Heart left ventricle (tissue), 13 donors: ENCODE measurements around the gene LAMB1.

Source experiments
- CTCF ChIP-seq, 12 donors: fragments of 200-600 bp; sonication (generic) in 4 of 12; IDR thresholded peaks; one replicate each; pipeline versions ENCODE4 v1.5.0 to v1.8.0; 2018 to 2022; ENCODE audit warnings: antibody characterized with exemption in 12 of 12, mild to moderate bottlenecking in 5 of 12
- POLR2A ChIP-seq, 2 donors: fragments of 450-650 bp; IDR thresholded peaks; one replicate each; pipeline ENCODE4 v1.6.1; 2017; ENCODE audit warnings: antibody characterized with exemption in 2 of 2, mild to moderate bottlenecking in 2 of 2, moderate library complexity in 2 of 2
- donor health status: ischemic (EF 13 %, LVEDD 7.1; RV severe dilation, severe dysfunction).
- donor health status: DM: no; HTN: yes; CAD: no.
- donor health status: DM: no; HTN: no; CAD: no.
- donor health status: ischemic (EF 25% LVEDD 6.9; RV normal size, moderate dysfunction).
- donor health status: ischemic (EF 25% LVEDD 5.7; RV mildly dilated, moderate dysfunction).
- donor health status: ischemic (EF 35%, LVEDD 5.7; RV mildly dilated, moderate dysfunction).
- donor health status: nonischemic (EF 11% LVEDD 7.7; RV severe dilation, severe dysfunction).
- donor health status: DM: yes; HTN: yes; CAD: no.
- donor health status: PGD.
- donor health status: ischemic (EF 29% LVEDD 5.4; RV normal size, mild dysfunction).
- donor health status: nonischemic (EF 23%, LVEDD 6.1; RV moderate dilation, normal function).

DNA sequence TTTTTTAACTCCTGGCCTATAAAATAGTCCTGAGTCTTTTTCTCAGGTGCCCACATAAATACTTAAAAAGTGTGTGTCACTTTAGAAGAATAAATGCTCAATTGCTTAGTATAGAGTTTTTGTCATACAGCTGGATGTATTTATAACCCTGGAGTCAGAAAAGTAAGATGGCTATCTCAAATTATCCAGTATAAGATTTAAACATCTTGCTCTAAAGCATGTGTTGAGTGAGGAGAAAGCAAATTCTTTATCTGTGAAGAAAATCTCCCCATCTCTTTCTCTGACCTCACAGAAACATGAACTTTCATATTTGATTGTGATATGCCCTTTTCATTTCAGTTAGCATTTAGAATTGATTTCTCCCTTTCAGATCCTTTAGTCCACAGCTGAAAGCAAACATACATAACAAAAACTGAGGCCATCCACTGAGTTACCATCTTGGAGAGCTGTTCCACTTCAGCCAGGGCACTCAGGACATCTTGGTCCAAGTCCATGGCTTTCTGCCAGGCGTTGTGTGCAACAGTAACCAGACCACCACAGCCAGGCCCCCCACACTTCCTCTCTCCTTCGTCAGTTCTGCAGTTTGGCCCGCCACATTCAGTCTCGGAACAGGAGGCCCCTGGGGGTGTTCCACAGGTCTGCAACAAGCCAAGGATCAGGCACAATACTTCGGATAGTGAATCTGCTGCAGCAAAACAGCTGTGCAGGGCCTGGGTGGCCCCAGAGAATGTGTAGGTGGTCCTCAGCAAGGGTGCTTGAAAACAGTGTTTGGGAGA lies 71.0 kb downstream of the LAMB1 start:
- TF ChIP-seq CTCF (IDR thresholded peaks at IDR 0.05) (no peak), POLR2A (IDR thresholded peaks at IDR 0.05) (no peak)
